GM19395 (cell line): ENCODE results near the gene KIAA1614.

Experiments
- ATAC-seq: cut with Tn5 transposase; IDR thresholded peaks from one replicate; pipeline ENCODE4 v1.9.1; 2021; ENCODE audit warnings: mild to moderate bottlenecking, moderate library complexity; ENCODE audit not compliant: unreplicated experiment

KIAA1614 gene

DNA sequence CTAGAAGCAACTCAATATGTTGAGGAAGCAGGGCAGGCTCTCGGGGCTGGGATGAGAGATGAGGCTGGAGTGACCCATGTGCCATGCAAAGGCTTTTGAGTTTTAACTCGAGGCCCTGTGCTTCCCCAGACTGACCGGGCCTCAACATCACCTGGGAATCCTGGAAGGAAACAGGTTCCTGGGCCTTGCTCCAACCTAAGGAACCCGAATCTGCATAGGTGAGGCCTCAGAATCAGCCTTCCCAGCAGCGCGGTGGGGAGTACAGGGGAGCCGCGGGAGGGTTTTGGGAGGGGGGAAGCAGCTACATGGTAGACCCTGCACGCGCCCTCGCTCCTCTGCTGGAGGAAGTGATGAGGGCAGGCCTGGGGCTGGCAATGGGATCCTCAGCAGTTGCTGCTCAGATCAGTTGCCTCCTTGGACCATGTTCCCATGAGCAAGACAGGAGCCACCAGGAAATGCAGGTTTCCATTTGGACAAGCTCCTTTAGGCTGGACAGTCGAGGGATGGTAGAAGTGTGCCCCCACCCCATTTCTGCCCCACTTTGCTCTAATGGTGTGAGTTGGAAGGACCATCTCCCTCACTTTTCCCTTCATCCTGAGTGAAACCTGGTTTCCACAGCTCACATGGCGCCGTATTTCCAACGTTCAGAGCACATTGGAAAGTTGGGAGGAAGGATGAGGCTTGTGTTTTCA is 4.5 kb upstream of the KIAA1614 start:
- ATAC-seq = no peak

DNA sequence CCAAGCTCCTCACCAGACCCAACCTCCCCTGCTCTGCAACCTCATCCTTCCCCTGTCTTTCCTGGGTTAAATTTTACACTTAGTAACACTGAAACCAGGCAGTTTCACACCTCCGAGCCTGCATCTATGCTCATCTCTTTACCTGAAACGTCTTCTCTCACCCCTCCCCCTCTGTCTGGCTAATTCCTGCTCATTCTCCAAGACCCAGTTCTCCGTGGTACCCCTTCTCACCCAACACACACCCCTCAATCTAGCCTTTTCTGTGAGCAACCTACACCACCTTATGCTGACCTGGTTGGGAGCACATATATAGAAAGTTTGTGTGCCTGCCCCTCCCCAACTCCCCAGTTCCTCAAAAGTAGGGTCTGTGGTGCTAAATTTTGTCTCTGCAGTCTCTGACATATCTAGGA is 3.7 kb upstream of the KIAA1614 start:
- peak; percentile 51 for ATAC-seq

DNA sequence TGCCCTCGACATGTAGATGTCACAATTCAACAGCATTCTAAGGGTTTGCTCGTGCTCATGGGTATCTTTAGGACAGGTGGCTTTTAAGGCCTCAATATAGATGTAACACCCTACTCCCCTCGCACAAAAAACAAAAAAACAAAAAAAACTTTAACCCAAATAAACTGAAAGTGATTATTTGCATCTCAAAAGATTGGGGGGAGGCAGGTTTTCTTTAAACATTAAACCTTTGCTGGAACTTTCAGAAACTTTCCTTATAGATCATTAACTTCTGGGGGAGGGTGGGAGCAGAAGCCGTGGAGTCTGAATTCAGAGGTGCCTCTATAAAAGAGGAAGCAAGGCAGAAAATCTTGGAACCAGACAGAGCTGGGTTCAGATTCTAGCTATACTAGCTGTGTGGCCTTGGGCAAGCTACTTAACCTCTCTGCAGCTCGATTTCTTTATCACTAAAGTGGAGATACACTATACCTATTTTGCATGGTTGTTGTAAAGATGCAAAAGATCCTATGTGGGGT is 3.2 kb upstream of the KIAA1614 start:
- peak; percentile 53 for ATAC-seq

DNA sequence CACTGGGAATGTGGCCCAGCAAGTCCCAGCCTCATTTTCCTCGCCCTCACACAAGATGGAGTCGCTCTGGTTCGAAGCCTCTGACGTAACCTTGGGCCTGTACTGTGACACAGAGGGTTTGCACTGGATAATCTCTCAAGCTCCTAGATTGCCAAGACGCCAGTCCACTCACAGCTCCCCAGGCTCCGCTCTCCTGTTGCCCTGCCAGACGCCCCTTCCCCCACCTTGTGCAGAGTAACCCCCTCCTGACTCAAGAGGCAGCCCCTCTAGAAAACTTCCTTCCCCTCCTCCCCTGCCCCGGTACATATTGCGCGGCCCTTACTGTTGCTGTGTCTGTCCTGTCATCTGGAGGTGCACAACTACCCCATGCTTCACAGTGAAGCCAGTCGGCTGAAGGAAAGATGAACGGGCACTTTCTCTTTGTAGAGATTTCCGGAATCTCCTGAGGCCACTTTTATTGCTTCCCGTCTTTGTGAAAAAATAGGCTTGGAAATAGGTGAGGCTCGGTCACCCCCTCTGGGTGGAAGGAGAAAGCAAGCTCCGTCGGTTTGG is 981 bp upstream of the KIAA1614 start:
- no peak for ATAC-seq

DNA sequence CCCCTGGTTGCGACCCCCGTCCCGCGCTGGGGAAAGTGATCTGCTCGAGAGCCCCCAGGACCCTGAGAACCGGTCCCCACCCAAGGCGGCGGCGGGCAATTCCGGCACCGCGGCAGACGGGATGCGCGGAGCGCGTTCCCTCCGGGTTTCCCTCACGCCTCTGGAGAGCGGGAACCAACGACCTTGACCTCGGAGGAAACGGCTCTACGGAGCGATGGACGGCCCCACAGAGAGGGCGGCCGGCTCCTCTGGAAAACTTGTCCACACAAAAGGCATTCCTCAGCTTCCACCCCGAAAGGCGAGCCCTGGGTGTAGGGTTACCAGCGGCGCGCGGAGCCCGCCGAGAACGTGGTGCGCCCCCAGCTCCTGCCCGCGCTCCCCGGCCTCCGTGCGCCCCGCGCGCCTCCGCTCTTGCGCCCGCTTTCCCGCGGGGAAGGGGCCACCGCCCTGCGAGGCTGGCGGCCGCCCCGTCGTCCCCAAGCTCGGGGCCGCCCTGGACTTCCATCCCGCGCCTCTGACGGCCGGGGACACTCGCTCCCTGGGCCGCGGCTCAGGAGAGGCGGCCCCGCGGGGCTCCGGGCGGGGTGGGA is 391 bp upstream of the KIAA1614 start:
- ATAC-seq = no peak

DNA sequence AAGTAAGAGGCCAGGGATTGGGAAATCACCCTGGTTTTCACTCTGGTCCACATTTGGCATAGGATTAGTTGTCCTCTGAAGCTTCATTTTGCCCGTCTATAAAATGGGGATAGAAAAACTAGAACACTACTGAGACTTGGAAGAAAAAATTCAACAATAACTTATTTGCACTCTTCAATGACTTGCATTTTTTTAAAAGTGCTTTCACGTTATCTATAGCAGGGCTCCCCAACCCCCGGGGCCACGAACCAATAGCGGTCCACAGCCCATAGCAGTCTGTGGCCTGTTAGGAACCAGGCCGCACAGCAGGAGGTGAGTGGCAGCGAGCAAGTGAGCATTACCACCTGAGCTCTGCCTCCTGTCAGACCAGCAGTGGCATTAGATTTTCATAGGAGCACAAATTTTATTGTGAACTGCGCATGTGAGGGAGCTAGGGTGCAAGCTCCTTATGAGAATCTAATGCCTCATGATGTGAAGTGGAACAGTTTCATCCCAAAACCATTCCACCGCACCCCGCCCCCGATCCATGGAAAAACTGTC is 2.8 kb downstream of the KIAA1614 start:
- no peak for ATAC-seq

DNA sequence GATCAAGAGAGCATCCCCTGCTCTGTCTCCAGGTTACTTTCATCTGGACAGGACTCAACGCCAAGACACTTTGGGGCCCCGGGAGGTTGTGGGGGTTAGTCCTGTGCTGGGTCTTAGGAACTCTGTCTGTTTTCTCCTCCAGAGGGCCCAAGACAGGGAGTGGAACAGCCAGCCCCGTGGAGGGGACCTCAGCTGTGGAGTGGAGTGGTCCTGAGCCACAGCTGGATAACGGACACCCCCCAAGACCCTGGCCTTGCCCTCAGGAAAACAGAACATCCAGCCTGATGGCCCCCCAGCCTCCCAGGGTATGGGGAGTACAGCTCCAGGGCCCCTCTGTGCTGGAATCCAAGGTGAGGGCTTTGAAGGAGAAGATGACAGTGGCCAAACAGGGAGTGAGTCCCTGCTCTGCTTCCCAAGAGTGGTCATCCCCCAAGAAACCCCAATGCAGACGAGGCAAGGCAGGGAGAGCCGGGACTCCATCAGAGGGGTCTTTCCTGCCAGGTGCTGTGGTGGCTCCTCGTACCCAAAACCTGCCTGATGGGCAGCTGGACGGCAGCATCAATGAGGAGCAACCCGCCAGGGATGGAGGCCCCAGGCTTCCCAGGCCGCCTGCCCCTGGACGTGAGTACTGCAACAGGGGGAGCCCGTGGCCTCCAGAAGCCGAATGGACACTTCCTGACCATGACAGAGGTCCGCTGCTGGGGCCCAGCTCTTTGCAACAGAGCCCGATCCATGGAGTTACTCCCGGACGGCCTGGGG is 3.5 kb downstream of the KIAA1614 start:
- ATAC-seq = no peak

DNA sequence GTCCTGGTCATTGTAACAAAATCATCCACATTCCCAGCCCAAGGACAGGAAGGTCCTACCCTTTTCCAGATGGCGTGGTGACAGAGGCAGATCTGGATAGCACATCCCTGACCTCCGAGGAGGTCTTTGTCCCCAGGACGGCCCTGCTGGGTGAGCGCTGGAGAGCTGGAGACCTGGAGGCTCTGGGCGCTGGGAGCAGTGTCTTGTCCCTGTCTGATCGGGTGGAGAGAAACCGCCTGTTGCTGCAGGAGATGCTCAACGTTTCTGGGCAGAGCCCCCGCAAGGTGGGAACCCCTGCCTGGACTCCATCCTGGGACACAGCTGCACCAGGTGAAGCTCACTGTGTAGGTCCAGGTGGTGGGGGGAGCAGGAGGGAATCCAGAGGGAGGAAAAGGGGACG is 4.1 kb downstream of the KIAA1614 start:
- ATAC-seq = no peak

DNA sequence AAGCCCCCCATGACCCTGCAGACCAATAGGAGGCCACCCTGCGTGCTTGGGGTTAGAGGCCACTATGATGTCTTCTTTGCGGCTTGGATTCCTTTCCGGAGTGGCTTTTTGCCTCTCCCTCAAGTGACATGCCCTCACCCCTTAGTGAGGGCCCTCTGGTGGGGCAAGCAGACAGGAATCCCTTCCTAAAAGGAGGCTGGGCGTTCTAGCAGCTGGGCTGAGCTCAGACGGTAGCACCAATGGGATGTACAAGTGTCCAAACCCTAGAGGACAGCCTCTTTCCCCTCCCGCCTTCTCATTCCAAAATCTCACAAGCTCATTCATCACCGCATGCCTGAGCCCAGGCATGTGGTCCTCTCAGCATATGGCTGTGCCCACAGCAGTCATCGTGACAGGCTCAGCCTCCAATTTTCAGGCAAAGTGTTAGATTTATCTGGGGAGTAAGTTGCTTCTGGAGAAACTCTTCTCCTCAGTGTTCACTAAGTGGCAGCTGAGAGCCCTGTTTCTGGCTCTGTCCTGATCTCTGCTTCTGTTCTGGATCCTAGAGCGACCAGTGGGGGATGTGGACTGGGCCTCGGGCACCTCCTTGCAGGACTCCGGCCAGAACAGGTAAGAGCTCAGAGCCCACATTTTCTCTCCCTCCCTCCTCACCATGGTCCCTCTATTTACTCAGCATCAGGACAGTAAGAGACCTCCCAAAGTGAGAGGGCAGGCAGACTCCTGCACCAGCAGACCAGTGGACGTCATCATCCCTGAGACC is 4.8 kb downstream of the KIAA1614 start:
- ATAC-seq = no peak

DNA sequence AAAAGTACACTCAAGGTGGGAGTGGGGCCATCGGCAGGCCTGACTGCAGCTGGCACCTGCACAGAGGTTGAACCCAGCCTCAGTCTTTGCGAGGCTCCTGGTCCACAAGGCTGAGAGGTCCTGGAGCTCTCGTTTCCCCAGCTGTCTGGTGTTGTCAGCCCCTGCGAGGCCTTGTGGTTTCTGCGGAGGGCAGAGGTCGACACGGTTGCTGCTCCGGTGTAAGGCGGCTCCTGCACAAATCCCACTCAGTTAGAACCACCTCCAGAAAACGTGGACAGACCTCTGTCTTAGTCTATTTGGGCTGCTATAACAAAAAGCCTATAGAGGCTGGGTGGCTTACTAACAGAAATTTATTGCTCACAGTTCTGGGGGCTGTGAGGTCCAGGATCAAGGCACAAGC is 5.8 kb downstream of the KIAA1614 start:
- no peak for ATAC-seq

DNA sequence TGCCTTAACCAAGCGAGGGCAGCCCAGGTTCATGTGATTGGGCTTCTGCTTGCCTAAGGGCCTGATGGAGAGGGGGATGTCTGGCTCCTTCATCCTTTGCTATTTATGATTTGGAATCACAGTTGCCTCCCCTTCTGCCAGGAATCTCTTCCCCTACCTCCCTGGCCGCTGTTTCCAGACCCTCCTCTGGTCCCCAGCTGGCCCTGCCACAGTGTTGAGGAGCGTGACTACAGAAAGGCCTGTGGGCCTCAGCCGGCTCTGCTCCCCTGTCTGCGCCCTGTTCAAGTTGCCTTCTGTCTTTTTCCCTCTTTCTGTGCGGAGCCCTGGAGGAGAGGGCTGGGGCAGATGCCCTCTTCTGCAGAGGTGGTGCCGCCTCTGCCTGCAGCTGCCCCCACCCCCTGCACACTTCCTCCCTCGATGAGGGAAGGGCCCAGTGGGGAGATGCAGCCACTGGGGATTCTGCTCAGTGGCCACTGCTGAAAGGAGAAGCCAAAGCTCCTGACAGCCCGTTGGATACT is 6.5 kb downstream of the KIAA1614 start:
- ATAC-seq = no peak

DNA sequence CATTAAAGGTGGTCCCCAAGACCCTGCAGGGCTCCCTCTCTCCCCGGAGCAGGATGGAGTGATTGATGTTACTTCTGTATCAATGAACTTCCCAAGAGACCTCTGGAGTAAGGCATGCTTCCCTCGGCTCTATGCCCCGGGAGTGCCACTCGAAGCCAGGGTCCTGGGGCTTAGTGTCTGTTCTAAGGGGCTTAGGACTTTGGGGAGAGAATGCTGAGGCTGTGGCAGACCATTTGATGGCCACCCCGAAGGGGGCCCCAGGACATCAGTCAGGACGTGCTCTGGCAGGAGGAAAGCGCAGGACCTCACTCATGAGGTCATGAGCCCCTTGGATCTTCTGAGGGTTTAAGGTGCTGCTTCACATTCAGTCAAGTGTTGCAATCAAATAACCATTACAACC is 7.5 kb downstream of the KIAA1614 start:
- ATAC-seq = no peak

DNA sequence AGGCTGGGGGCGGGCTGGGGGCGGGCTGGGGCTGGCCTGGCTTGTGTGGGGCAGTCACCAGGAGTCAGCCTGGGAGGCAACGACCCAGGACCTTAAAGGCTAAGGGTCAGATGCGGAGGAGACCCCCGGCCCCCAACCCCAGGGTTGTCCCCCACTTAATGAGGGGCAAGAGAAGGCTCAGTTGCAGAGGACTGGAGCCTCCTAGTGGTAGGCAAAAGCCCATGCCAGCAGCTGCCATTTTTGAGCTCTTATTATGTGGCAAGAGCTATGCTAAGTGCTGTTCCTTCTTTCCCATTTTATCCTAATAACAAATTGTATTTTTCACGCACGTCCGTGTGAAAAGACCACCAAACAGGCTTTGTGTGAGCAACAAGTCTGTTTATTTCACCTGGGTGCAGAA is 8.0 kb downstream of the KIAA1614 start:
- no peak for ATAC-seq

DNA sequence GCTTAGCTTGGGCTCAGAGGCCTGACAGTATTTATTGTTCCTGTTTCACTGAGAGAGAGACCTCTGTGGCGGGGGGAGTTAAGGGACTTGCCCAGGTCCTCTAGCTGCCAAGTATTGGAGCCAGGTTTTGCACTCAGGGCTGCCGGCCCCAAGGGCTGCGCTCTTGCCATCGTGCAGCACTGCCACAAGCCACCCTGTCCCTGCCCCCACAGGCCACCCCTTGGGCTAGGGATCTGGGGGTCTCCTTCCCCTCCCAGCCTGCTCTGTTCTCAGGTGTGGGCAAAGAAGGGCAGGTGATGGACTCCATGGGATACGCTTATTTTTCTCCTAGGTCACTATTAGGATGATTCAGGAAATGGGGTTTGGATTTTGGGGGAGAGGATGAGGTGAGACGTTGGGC is 8.7 kb downstream of the KIAA1614 start:
- no peak for ATAC-seq

DNA sequence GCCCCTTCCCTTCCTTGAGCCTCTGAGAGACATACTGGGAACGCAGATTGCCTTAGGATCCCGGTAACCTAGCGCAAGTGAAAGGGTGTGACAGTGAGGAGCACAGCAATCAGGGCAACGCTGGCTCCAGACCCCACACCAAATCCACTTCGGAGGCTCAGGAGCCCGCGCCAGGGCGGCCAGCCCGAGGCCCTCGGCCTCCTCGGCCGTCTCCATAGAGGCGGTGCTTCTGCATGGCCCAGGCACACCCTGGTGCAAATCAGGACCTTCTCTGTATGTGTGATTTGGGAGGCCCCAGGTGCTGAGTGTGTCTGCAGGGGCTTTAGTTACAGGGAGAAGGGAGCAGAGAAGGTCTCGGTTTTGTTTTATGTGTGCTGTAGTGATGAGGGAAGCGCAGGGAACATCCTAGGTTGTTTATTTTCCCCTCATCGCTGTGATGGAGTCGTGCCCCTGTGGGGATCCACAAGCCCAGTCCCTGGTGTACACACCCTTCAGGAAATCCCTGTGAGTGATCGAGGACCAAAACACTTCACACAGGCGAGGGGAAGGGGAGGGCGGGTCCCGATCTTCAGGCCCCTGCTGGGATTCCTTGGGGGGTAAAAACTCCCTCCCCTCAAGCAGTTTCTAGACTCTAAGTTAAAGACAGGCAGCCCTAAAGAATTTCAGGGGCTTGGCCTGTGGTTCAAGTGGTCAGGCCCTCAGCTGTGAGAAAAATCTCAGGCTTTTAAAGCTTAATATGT is 9.4 kb downstream of the KIAA1614 start:
- no peak for ATAC-seq

DNA sequence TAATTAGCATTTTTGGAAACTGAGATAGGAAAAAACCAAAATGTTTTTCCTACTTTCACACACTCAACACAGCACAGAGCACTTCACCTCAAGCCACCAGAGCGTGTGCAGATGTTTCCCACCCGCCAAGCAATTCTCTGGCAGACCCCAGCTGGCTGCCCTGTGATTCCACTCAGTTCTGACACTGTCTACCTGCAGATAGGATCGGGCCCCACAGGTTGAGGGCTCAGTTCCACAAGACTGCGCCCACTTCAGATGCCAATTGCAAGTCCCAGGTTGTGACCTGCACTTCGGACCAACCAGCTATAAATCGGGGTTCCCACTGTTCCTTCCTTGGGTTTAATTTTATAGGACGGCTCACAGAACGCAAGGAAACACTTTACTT is 9.9 kb downstream of the KIAA1614 start:
- no peak for ATAC-seq

DNA sequence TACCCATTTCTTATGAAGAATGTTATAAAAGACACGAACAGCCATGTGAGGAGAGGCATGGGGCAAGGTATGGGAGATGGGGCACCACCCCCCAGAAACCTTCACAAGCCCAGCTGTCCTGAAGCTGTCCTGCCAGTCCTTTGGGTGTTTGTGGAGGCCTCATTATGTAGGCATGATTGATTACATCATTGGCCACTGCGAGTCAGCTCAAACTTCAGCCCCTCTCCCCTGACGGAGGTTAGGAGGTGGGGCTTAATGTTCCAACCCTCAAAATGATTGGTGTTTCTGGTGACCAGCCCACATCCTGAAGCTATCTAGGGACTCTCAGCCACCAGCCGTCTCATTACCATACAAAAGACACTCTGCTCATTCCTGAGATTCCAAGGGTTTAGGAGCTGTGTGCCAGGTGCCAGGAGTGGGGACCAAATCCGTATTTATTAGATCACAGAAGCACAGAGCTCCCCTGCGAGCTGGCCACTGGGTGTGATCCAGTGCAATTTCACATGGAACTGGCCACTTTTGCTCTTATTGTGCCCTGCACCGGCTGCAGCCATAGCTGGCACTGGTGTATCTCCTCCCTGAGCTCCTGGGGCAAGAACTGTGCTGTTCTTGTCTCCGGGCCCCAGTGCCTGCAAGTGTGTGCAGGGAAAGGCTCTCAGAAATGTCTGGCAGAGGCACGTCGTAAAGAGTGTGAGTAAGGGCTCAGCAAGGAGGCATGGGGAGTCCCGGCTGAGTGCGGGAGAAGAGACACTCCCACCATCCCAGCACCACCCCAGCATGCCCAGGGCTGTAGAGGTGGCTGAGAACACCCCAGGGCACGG is 10.5 kb downstream of the KIAA1614 start:
- no peak for ATAC-seq

DNA sequence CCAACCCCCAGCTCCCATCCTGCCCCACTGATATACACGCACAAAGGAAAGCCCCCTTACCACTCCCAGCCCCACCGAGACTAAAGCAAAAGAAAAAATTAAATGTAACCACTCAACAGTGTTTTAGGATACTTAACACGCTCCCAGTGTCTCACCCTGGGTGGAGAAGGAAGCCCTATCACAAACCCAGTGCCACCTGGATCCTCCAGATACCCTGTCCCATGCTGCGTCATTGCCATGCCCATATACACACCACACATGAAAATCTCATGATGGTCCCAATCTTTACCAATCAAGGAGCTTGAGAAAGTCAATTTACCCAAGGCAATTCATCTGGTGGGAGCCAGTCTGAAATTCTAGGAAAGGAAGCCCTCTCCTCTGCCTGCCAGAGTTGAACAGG is 11.2 kb downstream of the KIAA1614 start:
- no peak for ATAC-seq

DNA sequence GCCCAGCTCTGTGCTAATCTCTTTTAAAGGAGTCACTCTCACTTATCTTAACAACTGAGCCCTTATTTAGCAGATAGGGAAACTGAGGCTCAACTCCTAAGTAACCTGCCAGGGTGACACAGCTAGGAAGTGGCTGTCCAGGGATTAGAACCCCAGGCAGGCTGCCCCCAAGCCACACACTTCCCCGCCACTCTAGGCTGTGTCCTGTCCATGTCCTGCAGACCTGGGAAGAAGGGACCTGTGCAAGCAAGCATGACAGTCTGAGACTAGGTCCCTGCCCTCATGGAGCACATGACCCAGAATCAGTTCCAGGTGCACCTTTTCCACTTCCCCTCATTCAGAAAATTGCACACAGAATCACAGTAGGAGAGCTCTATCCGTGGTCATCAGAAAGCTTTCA is 12.2 kb downstream of the KIAA1614 start:
- ATAC-seq = no peak
